WTC11 (cell line): ENCODE data around the gene CFAP161. TPM values are rescaled to one million over a fixed set of nuclear protein-coding genes. Genes with fewer than 3 reads are reported as not detected.

Experiments
- ATAC-seq: fragments of 200-7000 bp; cut with Tn5 transposase; 2 replicates; pipeline ENCODE4 v1.10.0; 2021; ENCODE audit warnings: mild to moderate bottlenecking, moderate library complexity
- CTCF ChIA-PET: fragments of 300-600 bp; sonication (Branson Sonifier 250); formaldehyde crosslinking; loops from one replicate; lab custom pipeline; 2021; ENCODE audit warnings: antibody characterized with exemption; lab: Charles Lee
- POLR2A ChIA-PET: fragments of 350-600 bp; sonication (Branson Sonifier 250); formaldehyde crosslinking; loops from one replicate; lab custom pipeline; 2021; ENCODE audit warnings: antibody characterized with exemption; lab: Charles Lee
- DNase-seq: peaks from one replicate; pipeline ENCODE4 v3.0.0; 2021; ENCODE audit warnings: low spot score
- H3K27ac Mint-ChIP-seq: 2 replicates; pipeline ENCODE4 v1.8.0; 2021; ENCODE audit warnings: mixed read lengths
- H3K27me3 Mint-ChIP-seq: 2 replicates; pipeline ENCODE4 v1.8.0; 2021; ENCODE audit warnings: low read depth, mild to moderate bottlenecking, moderate library complexity, mixed read lengths
- H3K36me3 Mint-ChIP-seq: 2 replicates; pipeline ENCODE4 v1.8.0; 2021; ENCODE audit warnings: mixed read lengths
- H3K4me1 Mint-ChIP-seq: 2 replicates; pipeline ENCODE4 v1.8.0; 2022; ENCODE audit warnings: mixed read lengths
- H3K4me3 Mint-ChIP-seq: 2 replicates; pipeline ENCODE4 v1.8.0; 2021; ENCODE audit warnings: mild to moderate bottlenecking, moderate library complexity, mixed read lengths
- H3K9me3 Mint-ChIP-seq: 2 replicates; pipeline ENCODE4 v1.8.0; 2021; ENCODE audit warnings: mixed read lengths
- AR ChIP-seq: fragments of 250-450 bp; sonication (Bioruptor Pico); IDR thresholded peaks from 2 replicates; pipeline ENCODE4 v1.9.0; 2021; ENCODE audit warnings: mild to moderate bottlenecking
- ARID4B ChIP-seq: sonication (generic); formaldehyde crosslinking; IDR thresholded peaks from 2 replicates; pipeline ENCODE4 v1.8.0; 2023; ENCODE audit warnings: missing genetic modification reagents, mild to moderate bottlenecking, borderline replicate concordance
- ATF2 ChIP-seq: sonication (generic); formaldehyde crosslinking; IDR thresholded peaks from 2 replicates; pipeline ENCODE4 v1.8.1; 2022; ENCODE audit warnings: low read depth, missing genetic modification reagents, borderline replicate concordance
- ELF4 ChIP-seq: sonication (generic); formaldehyde crosslinking; IDR thresholded peaks from 2 replicates; pipeline ENCODE4 v1.8.1; 2022; ENCODE audit warnings: low read depth, mild to moderate bottlenecking, moderate library complexity, missing genetic modification reagents
- FOXP4 ChIP-seq: sonication (generic); formaldehyde crosslinking; IDR thresholded peaks from 2 replicates; pipeline ENCODE4 v1.8.0; 2022; ENCODE audit warnings: mild to moderate bottlenecking, missing genetic modification reagents
- HMGA2 ChIP-seq: fragments of 250-450 bp; sonication (Bioruptor Pico); IDR thresholded peaks from 2 replicates; pipeline ENCODE4 v1.4.0; 2021; ENCODE audit warnings: mild to moderate bottlenecking, moderate library complexity
- HMGXB4 ChIP-seq: sonication (generic); formaldehyde crosslinking; IDR thresholded peaks from 2 replicates; pipeline ENCODE4 v1.8.1; 2023; ENCODE audit warnings: mild to moderate bottlenecking, moderate library complexity, missing genetic modification reagents
- MYBL2 ChIP-seq: sonication (generic); formaldehyde crosslinking; IDR thresholded peaks from 2 replicates; pipeline ENCODE4 v1.8.1; 2023; ENCODE audit warnings: mild to moderate bottlenecking, moderate library complexity, missing genetic modification reagents
- NFATC4 ChIP-seq: fragments of 250-450 bp; sonication (Bioruptor Pico); IDR thresholded peaks from 2 replicates; pipeline ENCODE4 v1.9.0; 2021; ENCODE audit warnings: mild to moderate bottlenecking
- NR1H2 ChIP-seq: sonication (generic); formaldehyde crosslinking; IDR thresholded peaks from 2 replicates; pipeline ENCODE4 v1.9.0; 2021; ENCODE audit warnings: mild to moderate bottlenecking, moderate library complexity, missing genetic modification reagents
- PRDM15 ChIP-seq: sonication (generic); formaldehyde crosslinking; IDR thresholded peaks from 2 replicates; pipeline ENCODE4 v1.8.0; 2022; ENCODE audit warnings: missing genetic modification reagents
- PRRX2 ChIP-seq: fragments of 250-450 bp; sonication (Bioruptor Pico); IDR thresholded peaks from 2 replicates; pipeline ENCODE4 v1.8.0; 2021; ENCODE audit warnings: mild to moderate bottlenecking
- SMAD3 ChIP-seq: sonication (generic); formaldehyde crosslinking; IDR thresholded peaks from 2 replicates; pipeline ENCODE4 v1.8.0; 2022; ENCODE audit warnings: missing genetic modification reagents, mild to moderate bottlenecking, borderline replicate concordance
- SMAD4 ChIP-seq: sonication (generic); formaldehyde crosslinking; IDR thresholded peaks from 2 replicates; pipeline ENCODE4 v1.8.0; 2022; ENCODE audit warnings: mild to moderate bottlenecking, missing genetic modification reagents
- ZNF138 ChIP-seq: sonication (generic); formaldehyde crosslinking; conservative IDR thresholded peaks from 2 replicates; pipeline ENCODE4 v1.8.1; 2022; ENCODE audit warnings: mild to moderate bottlenecking, moderate library complexity, missing genetic modification reagents
- ZNF281 ChIP-seq: sonication (generic); formaldehyde crosslinking; IDR thresholded peaks from 2 replicates; pipeline ENCODE4 v1.8.0; 2023; ENCODE audit warnings: mild to moderate bottlenecking, missing genetic modification reagents
- ZNF317 ChIP-seq: sonication (generic); formaldehyde crosslinking; IDR thresholded peaks from 2 replicates; pipeline ENCODE4 v1.8.1; 2023; ENCODE audit warnings: low read depth, mild to moderate bottlenecking, moderate library complexity, missing genetic modification reagents, borderline replicate concordance
- ZNF416 ChIP-seq: fragments of 250-450 bp; sonication (Bioruptor Pico); IDR thresholded peaks from 2 replicates; pipeline ENCODE4 v1.9.0; 2021; ENCODE audit warnings: mild to moderate bottlenecking, inconsistent platforms
- ZNF423 ChIP-seq: fragments of 250-450 bp; sonication (Bioruptor Pico); IDR thresholded peaks from 2 replicates; pipeline ENCODE4 v2.1.2; 2022; ENCODE audit warnings: mild to moderate bottlenecking, moderate library complexity
- total RNA-seq: library from RNA; stranded (reverse); gene quantifications from 3 replicates; pipeline ENCODE4 v1.2.3, GENCODE V29; 2021

CFAP161 gene
- total RNA-seq, 1 experiment from 2014 or later: not detected

- ATAC-seq: peak; percentile 44; the same call in 1 of the 2 replicates
- peaks cover 20% of the 10 kb centered on the region for H3K9me3 Mint-ChIP-seq
- H3K36me3 Mint-ChIP-seq: peaks cover 8% of the 10 kb centered on the region
- ChIA-PET POLR2A (no interaction called here), CTCF (interaction anchor here (3.4 kb wide), 1 partner anchor 148 kb away, joined by 23 read pairs; no protein-coding TSS in a partner anchor)
- DNase-seq: peak; percentile 15
- H3K4me1 Mint-ChIP-seq: peaks cover 13% of the 10 kb centered on the region
- H3K27me3 Mint-ChIP-seq: peaks cover 23% of the 10 kb centered on the region
- no peak overlapping the region for H3K27ac Mint-ChIP-seq
- no peak overlapping the region for H3K4me3 Mint-ChIP-seq
- TF ChIP-seq ZNF416 (CRISPR knock-in tag): no peak
- no peak for TF ChIP-seq NFATC4 (CRISPR knock-in tag)
- no peak for TF ChIP-seq ATF2 (CRISPR knock-in tag)
- no peak for TF ChIP-seq ZNF423 (CRISPR knock-in tag)
- TF ChIP-seq HMGA2 (CRISPR knock-in tag): no peak
- TF ChIP-seq ZNF281 (CRISPR knock-in tag): no peak
- TF ChIP-seq PRDM15: no peak
- TF ChIP-seq ZNF138 (CRISPR knock-in tag): no peak
- no peak for TF ChIP-seq HMGXB4 (CRISPR knock-in tag)
- no peak for TF ChIP-seq SMAD4 (CRISPR knock-in tag)
- TF ChIP-seq AR (CRISPR knock-in tag): no peak
- no peak for TF ChIP-seq SMAD3 (CRISPR knock-in tag)
- no peak for TF ChIP-seq ARID4B (CRISPR knock-in tag)
- TF ChIP-seq NR1H2 (CRISPR knock-in tag): no peak
- TF ChIP-seq ZNF317: no peak
- no peak for TF ChIP-seq ELF4 (CRISPR knock-in tag)
- no peak for TF ChIP-seq PRRX2 (CRISPR knock-in tag)
- TF ChIP-seq FOXP4 (CRISPR knock-in tag): no peak
- no peak for TF ChIP-seq MYBL2 (CRISPR knock-in tag)
Measured at GRCh38 chr15:81118361-81118760, 15.7 kb upstream of the CFAP161 start.
